CD4-positive, alpha-beta T cell treated with Interleukin-6 for 4 hours (primary cell): ENCODE measurements around the gene CREB3L2.
"Not testable (repeated sequence)": the region's sequence is repeated elsewhere in the genome, so short reads cannot be mapped to it uniquely, and the experiment has no call there.

ENCODE experiments used
- DNase-seq: peaks from one replicate; pipeline ENCODE4 v3.0.0-alpha.2; 2020; ENCODE audit warnings: mixed read lengths

CREB3L2 gene

GRCh38 chr7:137928626-137929025 lies 73.3 kb downstream of the CREB3L2 start:
- DNase-seq = no peak

GRCh38 chr7:137927386-137927785 lies 74.5 kb downstream of the CREB3L2 start:
- DNase-seq = no peak

GRCh38 chr7:137926206-137926605 lies 75.7 kb downstream of the CREB3L2 start:
- DNase-seq = not testable (repeated sequence)

GRCh38 chr7:137925754-137926153 lies 76.1 kb downstream of the CREB3L2 start:
- DNase-seq = no peak

GRCh38 chr7:137925091-137925490 lies 76.8 kb downstream of the CREB3L2 start:
- DNase-seq = no peak

GRCh38 chr7:137923380-137923779 lies 78.5 kb downstream of the CREB3L2 start:
- DNase-seq = no peak

GRCh38 chr7:137920637-137921399 lies 81.1 kb downstream of the CREB3L2 start:
- no peak for DNase-seq

GRCh38 chr7:137919987-137920386 lies 81.9 kb downstream of the CREB3L2 start:
- no peak for DNase-seq

- no peak for DNase-seq
Observed at GRCh38 chr7:137916980-137917645, 84.8 kb downstream of the CREB3L2 start.

GRCh38 chr7:137916564-137916963 lies 85.3 kb downstream of the CREB3L2 start:
- no peak for DNase-seq

- no peak for DNase-seq
Observed at GRCh38 chr7:137915266-137915665, 86.6 kb downstream of the CREB3L2 start.

GRCh38 chr7:137913985-137914384 lies 87.9 kb downstream of the CREB3L2 start:
- no peak for DNase-seq

- no peak for DNase-seq
Observed at GRCh38 chr7:137909042-137909441, 92.8 kb downstream of the CREB3L2 start.

- no peak for DNase-seq
Observed at GRCh38 chr7:137908106-137908505, 93.8 kb downstream of the CREB3L2 start.

GRCh38 chr7:137906636-137907035 lies 95.2 kb downstream of the CREB3L2 start:
- DNase-seq = not testable (repeated sequence)

GRCh38 chr7:137904833-137905232 lies 97.1 kb downstream of the CREB3L2 start:
- DNase-seq = no peak

GRCh38 chr7:137903382-137904169 lies 98.3 kb downstream of the CREB3L2 start:
- peak; percentile 73 for DNase-seq

- DNase-seq = no peak
Observed at GRCh38 chr7:137900137-137900536, 101.7 kb downstream of the CREB3L2 start.

GRCh38 chr7:137898839-137899721 lies 102.8 kb downstream of the CREB3L2 start:
- DNase-seq = peak; percentile 79

- DNase-seq = no peak
Observed at GRCh38 chr7:137895301-137896221, 106.3 kb downstream of the CREB3L2 start.

- DNase-seq = no peak
Observed at GRCh38 chr7:137893143-137893742, 108.6 kb downstream of the CREB3L2 start.
